Measurements from ENCODE around the gene TPCN2. TPM values are rescaled to one million over a fixed set of nuclear protein-coding genes. Genes with fewer than 3 reads are reported as not detected.

Gene TPCN2
- total and polyA plus RNA-seq, 9 of the 15 experiments (the other 6 are each of a cell fraction or from before 2014, with no cell fraction given), result 0.66 to 10.2 (median 4.6) TPM

- TF ChIP-seq RBFOX2 (IDR thresholded peaks at IDR 0.05; ENCODE audit: low read depth, low read length) (peak; percentile 76), NELFE (IDR thresholded peaks at IDR 0.05; ENCODE audit: insufficient read depth, insufficient read length) (no peak), CREM (IDR thresholded peaks at IDR 0.05; ENCODE audit: low read depth) (peak; percentile 87), ZBTB12 (CRISPR knock-in tag; IDR thresholded peaks at IDR 0.05) (no peak), ILF3 (IDR thresholded peaks at IDR 0.05; ENCODE audit: borderline replicate concordance) (no peak), U2AF2 (optimal IDR thresholded peaks at IDR 0.05; ENCODE audit: low read depth, low read length) (no peak), ZFP1 (CRISPR knock-in tag; IDR thresholded peaks at IDR 0.05) (no peak), SOX6 (IDR thresholded peaks at IDR 0.05) (no peak), ARID3B (CRISPR knock-in tag; IDR thresholded peaks at IDR 0.05; ENCODE audit: borderline replicate concordance) (no peak), MIER1 (IDR thresholded peaks at IDR 0.05; ENCODE audit: low read depth) (no peak), ZEB2 (IDR thresholded peaks at IDR 0.05) (no peak), EGR1 (conservative IDR thresholded peaks at IDR 0.05) (no peak), FOSL1 (tag; conservative IDR thresholded peaks at IDR 0.05) (no peak), ZNF740 (CRISPR knock-in tag; IDR thresholded peaks at IDR 0.05) (no peak), ZNF740 (tag; IDR thresholded peaks at IDR 0.05) (no peak), HNRNPK (IDR thresholded peaks at IDR 0.05; ENCODE audit: low read depth, low read length, poor library complexity, severe bottlenecking) (no peak), MXD1 (CRISPR knock-in tag; IDR thresholded peaks at IDR 0.05; ENCODE audit: borderline replicate concordance, poor library complexity, severe bottlenecking) (no peak), E2F8 (IDR thresholded peaks at IDR 0.05; ENCODE audit: low read depth, partially characterized antibody) (no peak), TCF7 (IDR thresholded peaks at IDR 0.05; ENCODE audit: borderline replicate concordance) (no peak), SNRNP70 (optimal IDR thresholded peaks at IDR 0.05; ENCODE audit: low read depth, low read length) (no peak), SMAD2 (IDR thresholded peaks at IDR 0.05; ENCODE audit: low read depth, low read length) (no peak), ZBTB1 (CRISPR knock-in tag; IDR thresholded peaks at IDR 0.05; ENCODE audit: borderline replicate concordance, low read depth) (no peak), SMARCA5 (IDR thresholded peaks at IDR 0.05) (no peak)
Observed at GRCh38 chr11:69048694-69049489, at the start of gene TPCN2 (continued).

Data from K562 (cell line).